AG04450 (cell line): Measurements from ENCODE around the gene SHLD3. TPM values are rescaled to one million over a fixed set of nuclear protein-coding genes. Genes with fewer than 3 reads are reported as not detected.
A peak's percentile ranks its signal among the peaks of the same experiment; 100 is the strongest.

ENCODE experiments used
- CTCF ChIA-PET: fragments of 300-600, 350-600 bp; formaldehyde crosslinking; extraction: SDS; loops from one replicate; lab custom pipeline; 2022; ENCODE audit warnings: antibody characterized with exemption, inconsistent platforms; lab: Charles Lee
- POLR2A ChIA-PET: fragments of 350-600 bp; formaldehyde crosslinking; extraction: SDS; loops from one replicate; lab custom pipeline; 2021; ENCODE audit warnings: antibody characterized with exemption, inconsistent platforms; lab: Yijun Ruan, JAX
- DNase-seq: peaks from one replicate; pipeline ENCODE4 v3.0.0-alpha.2; 2011; ENCODE audit warnings: low read depth, low spot score
- H3K27ac ChIP-seq: one replicate; pipeline ENCODE4 v1.5.1; 2012; ENCODE audit warnings: low read depth, low read length, control low read depth
- H3K27me3 ChIP-seq: one replicate; pipeline ENCODE4 v1.6.0; 2012; ENCODE audit warnings: low read length; ENCODE audit not compliant: control insufficient read depth, insufficient read depth
- H3K4me3 ChIP-seq: 2 replicates; pipeline ENCODE4 v1.5.1; 2011; ENCODE audit warnings: mild to moderate bottlenecking, low read depth, low read length, control low read depth
- H3K9me3 ChIP-seq: 2 replicates; pipeline ENCODE4 v1.5.1; 2012; ENCODE audit warnings: low read length; ENCODE audit not compliant: control insufficient read depth, insufficient read depth
- polyA plus RNA-seq: library from polyadenylated mRNA; depleted of rRNA; stranded (reverse); fragments of >200 nt; gene quantifications from 2 replicates; pipeline ENCODE4 v1.2.3, GENCODE V29; 2011
- TF ChIP-seq, protein P1 (sequence below): IDR thresholded peaks from 2 replicates; pipeline ENCODE4 v1.5.1; 2011; ENCODE audit warnings: low read depth, low read length, control low read depth, inconsistent platforms

The SHLD3 gene
- polyA plus RNA-seq, 1 experiment = 3.8 TPM

DNA sequence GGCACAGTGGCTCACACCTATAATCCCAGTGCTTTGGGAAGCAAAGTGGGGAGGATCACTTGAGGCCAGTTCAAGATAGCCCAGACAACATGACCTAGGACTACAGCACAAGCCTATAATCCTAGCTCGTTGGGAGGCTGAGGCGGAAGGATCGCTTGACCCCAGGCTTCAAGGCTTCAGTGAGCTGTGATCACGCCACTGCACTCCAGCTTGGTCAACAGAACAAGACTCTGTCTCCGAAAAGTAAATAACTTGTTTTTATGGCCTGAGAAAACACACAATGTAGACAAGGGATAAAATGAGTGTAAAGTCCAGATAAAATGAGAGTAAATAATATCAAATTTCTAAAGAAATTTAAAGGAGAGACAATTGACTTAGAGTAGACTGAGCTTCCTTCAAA is 26.3 kb downstream of the SHLD3 start:
- Histone ChIP-seq H3K27ac (no peak overlapping the region), H3K9me3 (no peaks in the 10 kb centered on the region), H3K27me3 (no peaks in the 10 kb centered on the region), H3K4me3 (no peak overlapping the region)
- TF ChIP-seq, protein P1, sequence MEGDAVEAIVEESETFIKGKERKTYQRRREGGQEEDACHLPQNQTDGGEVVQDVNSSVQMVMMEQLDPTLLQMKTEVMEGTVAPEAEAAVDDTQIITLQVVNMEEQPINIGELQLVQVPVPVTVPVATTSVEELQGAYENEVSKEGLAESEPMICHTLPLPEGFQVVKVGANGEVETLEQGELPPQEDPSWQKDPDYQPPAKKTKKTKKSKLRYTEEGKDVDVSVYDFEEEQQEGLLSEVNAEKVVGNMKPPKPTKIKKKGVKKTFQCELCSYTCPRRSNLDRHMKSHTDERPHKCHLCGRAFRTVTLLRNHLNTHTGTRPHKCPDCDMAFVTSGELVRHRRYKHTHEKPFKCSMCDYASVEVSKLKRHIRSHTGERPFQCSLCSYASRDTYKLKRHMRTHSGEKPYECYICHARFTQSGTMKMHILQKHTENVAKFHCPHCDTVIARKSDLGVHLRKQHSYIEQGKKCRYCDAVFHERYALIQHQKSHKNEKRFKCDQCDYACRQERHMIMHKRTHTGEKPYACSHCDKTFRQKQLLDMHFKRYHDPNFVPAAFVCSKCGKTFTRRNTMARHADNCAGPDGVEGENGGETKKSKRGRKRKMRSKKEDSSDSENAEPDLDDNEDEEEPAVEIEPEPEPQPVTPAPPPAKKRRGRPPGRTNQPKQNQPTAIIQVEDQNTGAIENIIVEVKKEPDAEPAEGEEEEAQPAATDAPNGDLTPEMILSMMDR = no peak
- ChIA-PET CTCF (interaction anchor here (1.4 kb wide), 1 partner anchor 13 kb away, joined by 5 read pairs; no protein-coding TSS in a partner anchor), POLR2A (no interaction called here)
- no peak for DNase-seq

DNA sequence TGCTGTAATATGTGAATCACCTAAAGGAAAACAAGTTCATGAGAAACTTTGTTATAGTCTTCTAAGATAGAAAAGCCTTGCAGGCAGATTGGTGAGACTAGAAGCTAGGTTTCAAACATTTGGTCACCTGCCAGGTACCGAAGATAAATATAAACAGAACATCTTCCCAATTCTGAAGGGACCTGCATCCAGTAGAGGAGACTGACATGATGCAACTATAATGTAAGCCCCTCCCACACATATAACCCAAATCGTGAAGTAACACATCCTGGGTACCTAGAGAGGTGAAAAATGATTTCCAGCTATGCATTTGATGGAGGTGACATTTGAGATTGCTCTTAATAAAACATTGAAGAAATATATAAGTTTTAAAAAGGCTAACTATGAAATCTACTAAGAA is 29.9 kb downstream of the SHLD3 start:
- ChIA-PET CTCF (interaction anchor here (0.6 kb wide), 1 partner anchor 163 kb away, joined by 3 read pairs; no protein-coding TSS in a partner anchor), POLR2A (no interaction called here)
- no peak for DNase-seq
- Histone ChIP-seq H3K27me3 (no peaks in the 10 kb centered on the region), H3K4me3 (no peak overlapping the region), H3K9me3 (no peaks in the 10 kb centered on the region), H3K27ac (no peak overlapping the region)
- TF ChIP-seq, protein P1 = no peak

GRCh38 chr5:65663804-65664521 is 39.1 kb downstream of the SHLD3 start:
- Histone ChIP-seq H3K27me3 (no peaks in the 10 kb centered on the region), H3K9me3 (no peaks in the 10 kb centered on the region), H3K27ac (no peak overlapping the region), H3K4me3 (no peak overlapping the region)
- POLR2A ChIA-PET = no interaction called here
- CTCF ChIA-PET = interaction anchor here (0.6 to 2.4 kb wide), 11 partner anchors 9 to 224 kb away, joined by 3 to 9 read pairs (median 3); no protein-coding TSS in a partner anchor
- TF ChIP-seq, protein P1 = peak; percentile 56
- DNase-seq = no peak

DNA sequence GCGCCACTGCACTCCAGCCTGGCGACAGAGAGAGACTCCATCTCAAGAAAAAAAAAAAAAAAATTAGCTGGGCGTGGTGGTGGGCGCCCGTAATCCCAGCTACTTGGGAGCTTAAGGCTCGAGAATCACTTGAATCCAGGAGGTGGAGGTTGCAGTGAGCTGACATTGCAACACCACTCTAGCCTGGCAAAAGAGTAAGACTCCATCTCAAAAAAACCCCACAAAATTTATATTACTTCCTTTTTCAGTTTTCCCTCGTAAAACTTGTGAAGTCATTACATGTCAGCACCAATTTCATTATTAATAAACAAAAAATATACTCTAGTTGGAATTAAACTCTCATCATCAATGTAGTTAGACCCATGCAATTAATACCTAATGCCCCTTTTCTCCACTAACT is 43.9 kb downstream of the SHLD3 start:
- ChIA-PET POLR2A (no interaction called here), CTCF (no interaction called here)
- no peak overlapping the region for H3K27ac ChIP-seq
- no peak overlapping the region for H3K4me3 ChIP-seq
- TF ChIP-seq, protein P1 = no peak
- H3K9me3 ChIP-seq = no peaks in the 10 kb centered on the region
- DNase-seq = no peak
- no peaks in the 10 kb centered on the region for H3K27me3 ChIP-seq

DNA sequence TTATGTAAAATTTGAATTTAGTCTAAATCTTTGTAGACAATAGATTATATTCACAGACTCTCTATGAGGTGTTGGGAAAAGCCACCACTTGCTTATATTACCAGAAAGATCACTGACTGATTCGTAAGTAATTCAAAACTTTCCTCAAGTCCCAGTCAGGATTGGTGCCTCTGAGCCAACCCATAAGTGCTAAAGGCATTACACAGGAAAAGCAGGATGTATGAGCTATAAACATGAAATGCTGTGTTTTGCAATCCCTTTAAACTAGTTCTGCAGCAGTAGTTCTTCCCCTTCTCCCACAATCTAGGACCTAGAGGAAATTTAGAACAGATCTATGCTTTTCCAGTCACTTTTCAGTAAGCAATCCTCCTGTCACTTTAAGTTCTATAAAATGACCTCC is 48.0 kb downstream of the SHLD3 start:
- Histone ChIP-seq H3K4me3 (no peak overlapping the region), H3K9me3 (no peaks in the 10 kb centered on the region), H3K27ac (no peak overlapping the region), H3K27me3 (no peaks in the 10 kb centered on the region)
- CTCF ChIA-PET = interaction anchor here (0.7 to 1.7 kb wide), 2 partner anchors 9 to 15 kb away, joined by 3 to 9 read pairs; no protein-coding TSS in a partner anchor
- TF ChIP-seq, protein P1 = no peak
- peak; percentile 36 for DNase-seq
- POLR2A ChIA-PET = no interaction called here
